HG03378 (cell line): Measurements from ENCODE around the gene PPP3CA.
"Not testable (repeated sequence)": the region's sequence is repeated elsewhere in the genome, so short reads cannot be mapped to it uniquely, and the experiment has no call there.

Experiments used
- ATAC-seq: cut with Tn5 transposase; IDR thresholded peaks from one replicate; pipeline ENCODE4 v1.9.1; 2021; ENCODE audit warnings: mild to moderate bottlenecking, moderate library complexity; ENCODE audit not compliant: unreplicated experiment

The PPP3CA gene

DNA sequence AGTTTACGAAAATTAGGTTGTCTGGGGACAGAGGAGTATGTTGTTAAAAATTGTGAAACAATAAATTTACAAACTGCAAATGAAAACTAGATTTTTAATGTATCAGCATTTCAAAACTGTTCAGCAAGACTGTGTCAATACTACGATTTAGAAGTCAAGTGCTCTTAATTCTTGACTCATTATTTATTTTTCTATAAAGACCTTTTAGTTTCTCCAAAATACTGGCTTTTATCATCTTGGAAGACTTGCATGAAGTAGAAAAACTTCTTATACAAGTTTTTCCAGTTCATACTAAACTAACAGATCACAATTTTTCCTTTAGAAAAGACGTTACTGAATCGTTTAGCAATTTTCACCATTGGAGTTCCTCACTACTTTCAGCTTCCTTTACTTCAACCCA, 231.4 kb downstream of the PPP3CA start:
- no peak for ATAC-seq

DNA sequence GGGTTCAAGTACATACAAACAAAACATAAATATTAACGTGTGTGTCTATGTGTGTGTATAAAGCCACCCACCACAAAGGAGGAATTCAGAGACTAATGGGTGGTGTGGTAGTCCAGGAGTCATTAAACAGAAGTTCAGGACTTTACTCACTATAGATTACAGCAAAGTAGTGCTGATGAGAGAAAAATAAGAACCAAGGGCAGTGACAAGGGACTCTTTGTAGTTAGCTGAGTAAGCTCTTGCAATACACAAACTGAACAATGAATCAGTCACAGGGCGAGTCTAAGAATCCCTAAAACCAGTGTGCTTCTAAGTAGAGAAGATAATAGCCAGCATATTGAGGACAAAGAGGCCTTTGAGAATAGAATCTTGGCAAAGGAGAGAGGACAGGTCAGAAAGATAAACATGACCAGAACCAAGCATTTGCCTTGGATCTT, 232.4 kb downstream of the PPP3CA start:
- ATAC-seq: no peak

DNA sequence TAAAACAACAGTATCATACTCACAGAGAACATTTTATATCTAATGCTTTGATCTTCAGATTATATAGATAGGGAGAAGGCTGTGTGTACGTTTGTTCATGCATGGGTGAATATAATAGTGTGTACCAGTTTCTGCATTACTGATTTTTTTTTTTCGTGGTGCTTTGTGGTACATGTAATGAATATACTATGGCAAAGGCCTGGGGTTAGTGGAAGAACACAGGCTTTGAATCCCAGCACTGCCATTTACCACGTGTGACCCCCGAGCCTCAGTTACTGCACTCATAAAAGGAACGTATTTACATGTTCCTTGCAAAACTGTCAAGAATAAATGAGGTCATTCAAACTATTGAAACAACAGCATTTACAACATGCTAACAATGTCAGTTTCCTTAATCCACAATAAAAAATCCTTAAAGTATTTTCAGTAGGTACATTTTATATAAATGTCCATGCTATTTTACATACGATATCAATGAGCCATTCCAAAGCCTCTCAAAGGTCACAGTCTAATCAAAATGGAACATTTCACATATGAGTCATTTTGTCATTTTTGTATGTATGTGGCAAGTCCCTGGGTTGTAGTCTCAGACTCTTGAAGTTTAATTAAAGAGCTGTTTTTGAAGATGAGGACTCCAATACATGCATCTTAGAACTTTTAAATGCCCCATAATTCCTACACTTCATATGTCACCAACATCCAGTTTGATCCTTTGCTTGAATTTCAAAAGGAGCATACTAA, 242.8 kb downstream of the PPP3CA start:
- peak; percentile 29 for ATAC-seq

- peak; percentile 92 for ATAC-seq
Measured at GRCh38 chr4:101103381-101104142, 243.8 kb downstream of the PPP3CA start.

DNA sequence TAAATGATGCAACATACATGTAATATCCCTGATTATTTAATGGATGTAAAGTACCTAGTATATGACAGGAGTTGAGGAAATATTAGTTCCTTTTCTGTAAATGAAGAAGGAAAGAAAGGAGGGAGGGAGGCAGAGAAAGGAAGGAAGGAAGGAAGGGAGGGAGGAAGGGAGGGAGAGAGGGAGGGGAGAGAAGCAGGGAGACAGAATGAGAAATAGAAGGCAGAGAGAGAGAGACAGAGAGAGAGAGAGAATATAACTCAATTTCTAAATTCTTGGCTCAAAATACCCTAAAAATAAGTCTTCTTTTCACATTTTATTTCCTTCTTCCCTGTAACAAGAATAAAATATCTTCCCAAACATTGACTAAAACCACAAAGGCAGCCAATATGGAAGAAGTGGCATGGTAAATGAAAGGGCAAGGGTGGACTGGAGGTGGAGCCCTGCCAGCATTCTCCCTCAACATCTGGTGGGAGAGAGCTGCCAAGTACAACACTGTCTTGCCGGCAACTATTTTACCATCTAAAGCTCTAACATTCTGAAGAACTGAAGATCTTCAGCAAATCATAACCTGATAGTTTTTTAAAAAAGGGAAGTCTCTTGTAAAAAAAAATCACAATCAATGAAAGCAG, 245.1 kb downstream of the PPP3CA start:
- no peak for ATAC-seq

DNA sequence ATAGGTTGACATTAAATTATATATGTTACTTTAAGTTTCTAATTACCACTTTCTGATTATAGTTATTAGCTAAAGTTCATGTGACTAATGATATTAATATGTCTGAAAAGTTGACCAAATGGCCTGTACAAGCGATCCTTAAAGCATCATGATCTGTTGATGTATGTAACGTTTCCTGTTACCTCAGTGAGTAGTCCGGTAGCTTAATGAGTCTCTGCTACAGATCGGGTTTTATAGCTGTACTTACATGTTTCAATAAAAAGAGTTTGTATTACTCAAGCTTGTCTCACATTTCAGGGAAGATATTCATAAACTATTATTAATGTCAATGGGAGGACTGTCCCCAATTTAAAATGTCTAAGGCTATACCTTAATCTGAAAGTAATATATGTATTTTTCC, 246.3 kb downstream of the PPP3CA start:
- ATAC-seq: no peak

DNA sequence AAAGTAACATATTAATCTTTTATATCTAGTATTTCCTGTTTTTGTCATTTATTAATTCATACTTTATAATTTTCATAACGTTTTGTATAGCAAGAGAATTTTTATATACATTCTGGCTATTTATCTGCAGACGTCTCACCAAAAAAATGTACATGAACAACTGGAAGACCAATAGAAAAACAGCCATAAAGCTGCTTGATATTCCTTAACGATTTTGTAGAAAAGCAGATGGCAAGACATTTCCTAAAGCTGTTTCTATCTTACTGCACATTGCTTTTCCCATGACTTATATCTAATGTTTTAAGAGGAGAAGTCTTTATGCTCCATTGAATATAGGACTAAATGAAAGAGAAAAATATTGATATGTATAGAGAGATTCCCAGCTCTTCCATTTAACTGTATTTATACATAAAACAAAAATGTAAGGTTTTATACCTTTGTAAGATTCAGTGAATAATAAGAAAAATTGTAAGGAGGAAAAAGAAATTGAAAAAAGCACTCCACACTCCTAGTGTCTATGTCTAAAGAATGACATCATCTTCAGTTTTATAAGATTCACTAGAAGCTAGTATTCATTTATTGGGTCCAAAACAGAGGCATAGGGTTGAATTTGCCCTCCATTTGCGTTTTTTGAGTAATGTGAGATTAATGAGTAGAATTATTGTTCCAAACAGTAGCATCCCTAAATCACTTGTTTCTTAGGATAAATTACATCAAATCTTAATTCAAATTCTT, 248.5 kb downstream of the PPP3CA start:
- no peak for ATAC-seq

DNA sequence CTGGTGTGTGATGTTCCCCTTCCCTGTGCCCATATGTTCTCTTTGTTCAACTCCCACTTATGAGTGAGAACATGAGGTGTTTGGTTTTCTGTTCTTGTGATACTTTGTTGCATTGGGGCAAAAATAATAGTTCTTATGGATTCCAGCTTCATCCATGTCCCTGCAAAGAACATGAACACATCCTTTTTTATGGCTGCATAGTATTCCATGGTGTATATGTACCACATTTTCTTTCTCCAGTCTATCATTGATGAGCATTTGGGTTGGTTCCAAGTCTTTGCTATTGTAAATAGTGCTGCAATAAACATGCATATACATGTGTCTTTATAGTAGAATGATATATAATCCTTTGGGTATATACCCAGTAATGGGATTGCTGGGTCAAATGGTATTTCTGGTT, 254.7 kb downstream of the PPP3CA start:
- not testable (repeated sequence) for ATAC-seq

DNA sequence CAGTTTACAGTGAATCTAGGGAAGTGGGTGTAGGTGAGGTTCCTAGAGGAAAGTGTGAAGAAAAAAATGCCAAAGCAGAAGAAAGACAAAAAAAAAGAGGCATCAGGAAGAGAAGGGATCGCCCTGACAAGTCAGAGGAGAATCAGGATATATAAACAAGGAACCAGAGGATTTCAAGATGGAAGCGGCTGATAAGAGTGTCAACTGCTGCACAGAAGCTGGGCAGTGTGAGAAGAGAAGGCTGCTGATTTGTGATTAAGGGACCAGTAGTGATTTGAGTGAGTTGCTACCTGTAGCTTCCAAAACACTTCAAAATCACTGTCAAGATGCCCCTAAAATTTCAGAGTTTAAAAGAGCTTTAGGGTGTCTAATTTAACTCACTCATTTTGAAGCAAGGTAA, 258.2 kb downstream of the PPP3CA start:
- no peak for ATAC-seq

- ATAC-seq: no peak
Measured at GRCh38 chr4:101086801-101087586, 260.3 kb downstream of the PPP3CA start.

- ATAC-seq: no peak
Measured at GRCh38 chr4:101083131-101083530, 264.2 kb downstream of the PPP3CA start.

GRCh38 chr4:101081695-101082369, 265.5 kb downstream of the PPP3CA start:
- no peak for ATAC-seq

- ATAC-seq: no peak
Measured at GRCh38 chr4:101081166-101081565, 266.2 kb downstream of the PPP3CA start.

GRCh38 chr4:101078950-101079349, 268.4 kb downstream of the PPP3CA start:
- no peak for ATAC-seq

DNA sequence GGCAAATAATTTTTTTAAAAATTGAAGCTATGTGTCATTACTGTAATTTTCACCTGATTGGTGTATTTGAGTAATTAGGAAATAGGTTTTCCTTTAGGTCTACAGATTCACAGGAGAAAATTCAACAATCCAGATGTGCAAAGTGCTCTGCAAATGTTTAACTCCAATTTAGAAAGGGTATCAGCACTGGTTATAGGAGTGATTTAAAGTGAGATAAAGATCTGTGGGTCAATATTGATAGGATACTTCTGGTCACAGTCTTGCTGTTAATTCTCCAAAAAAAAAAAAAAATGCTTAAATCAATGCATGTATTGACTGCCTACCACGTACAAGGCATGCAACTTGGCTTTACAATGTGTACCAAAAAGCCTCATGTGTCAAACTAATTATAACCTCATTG, 271.3 kb downstream of the PPP3CA start:
- no peak for ATAC-seq

DNA sequence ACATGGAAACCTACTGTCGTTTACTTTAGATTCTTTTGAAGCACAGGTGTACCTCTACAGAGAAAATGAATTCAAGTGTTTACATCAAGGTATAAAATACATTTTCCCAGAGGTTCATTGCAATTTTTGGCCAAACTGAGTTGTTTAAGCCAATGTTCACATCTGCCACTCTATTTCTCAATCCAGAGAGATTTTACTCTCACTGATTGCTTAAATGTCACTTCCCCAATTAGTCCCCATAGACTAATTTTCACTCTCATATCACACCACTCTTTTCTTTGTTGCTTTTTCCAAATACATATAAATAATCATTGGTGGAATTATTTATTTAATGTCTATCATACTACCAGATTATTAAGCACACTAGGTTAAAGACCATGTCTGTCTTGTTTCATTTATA, 271.8 kb downstream of the PPP3CA start:
- ATAC-seq: no peak

DNA sequence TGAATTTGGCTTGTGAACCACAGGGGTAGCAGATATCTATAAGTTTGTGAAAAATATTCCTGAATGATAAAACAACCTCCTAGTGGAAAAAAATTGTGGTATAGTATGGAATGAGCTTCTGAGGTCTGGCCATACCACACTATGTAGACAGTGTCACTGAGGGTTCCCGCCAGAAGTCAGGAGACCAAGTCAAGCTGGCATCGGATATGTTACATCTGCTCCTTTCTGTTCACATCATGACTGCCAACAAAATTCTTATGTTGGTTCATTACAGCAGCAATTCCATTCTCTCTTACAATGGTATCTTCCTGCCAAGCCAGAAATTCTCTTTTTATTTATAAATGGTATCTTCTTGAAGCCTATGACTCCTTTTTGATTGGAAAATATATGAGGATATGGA, 273.0 kb downstream of the PPP3CA start:
- ATAC-seq: no peak

- ATAC-seq: no peak
Measured at GRCh38 chr4:101071241-101071640, 276.1 kb downstream of the PPP3CA start.

GRCh38 chr4:101068115-101068514, 279.2 kb downstream of the PPP3CA start:
- no peak for ATAC-seq

- no peak for ATAC-seq
Measured at GRCh38 chr4:101067383-101067782, 279.9 kb downstream of the PPP3CA start.
